CD4-positive, alpha-beta T cell treated with Interleukin-1 beta for 1 hour (primary cell): ENCODE measurements around the gene GLS2.
"Not testable (repeated sequence)": the region's sequence is repeated elsewhere in the genome, so short reads cannot be mapped to it uniquely, and the experiment has no call there.

Experiments used
- DNase-seq, 2 donors: peaks; one replicate each; pipeline ENCODE4 v3.0.0-alpha.2; 2020 to 2022

The GLS2 gene

GRCh38 chr12:56488041-56488955 lies at the start of gene GLS2:
Gene GLS2 (minus strand): TSS chr12:56488161. CDS start chr12:56488118, 43 bp downstream.
- peak; percentile 79 to 83 for DNase-seq

- no peak for DNase-seq
These were observed 49.6 kb upstream of the GLS2 start for GRCh38 chr12:56537546-56537945.

GRCh38 chr12:56530390-56531055 lies 42.6 kb upstream of the GLS2 start:
- no peak for DNase-seq

GRCh38 chr12:56529656-56530055 lies 41.7 kb upstream of the GLS2 start:
- no peak for DNase-seq

GRCh38 chr12:56528846-56529245 lies 40.9 kb upstream of the GLS2 start:
- DNase-seq, result no peak

- DNase-seq, result no peak
These were observed 34.6 kb upstream of the GLS2 start for GRCh38 chr12:56522411-56523193.

GRCh38 chr12:56521590-56522371 lies 33.8 kb upstream of the GLS2 start, which contains the start of gene RBMS2:
Gene RBMS2 (plus strand): TSS chr12:56521820. CDS start chr12:56522024, 204 bp downstream.
- peak; percentile 34 to 60 for DNase-seq

GRCh38 chr12:56521209-56521589 lies 33.2 kb upstream of the GLS2 start:
- DNase-seq, result peak in 1 of 2 donors; percentile 23

- no peak for DNase-seq
These were observed 32.5 kb upstream of the GLS2 start for GRCh38 chr12:56520506-56520905.

- DNase-seq, result no peak
These were observed 32.1 kb upstream of the GLS2 start for GRCh38 chr12:56520048-56520447.

GRCh38 chr12:56518570-56518969 lies 30.6 kb upstream of the GLS2 start:
- DNase-seq, result no peak

GRCh38 chr12:56517854-56518253 lies 29.9 kb upstream of the GLS2 start:
- DNase-seq, result no peak

GRCh38 chr12:56514014-56514318 lies 26.0 kb upstream of the GLS2 start:
- DNase-seq, result not testable (repeated sequence)

- no peak for DNase-seq
These were observed 22.8 kb upstream of the GLS2 start for GRCh38 chr12:56510786-56511185.

- DNase-seq, result not testable (repeated sequence)
These were observed 11.9 kb upstream of the GLS2 start for GRCh38 chr12:56499879-56500278.

- DNase-seq, result not testable (repeated sequence)
These were observed 11.5 kb upstream of the GLS2 start for GRCh38 chr12:56499452-56499851.

GRCh38 chr12:56498126-56498902 lies 10.4 kb upstream of the GLS2 start:
- not testable (repeated sequence) for DNase-seq

GRCh38 chr12:56496704-56497103 lies 8.7 kb upstream of the GLS2 start:
- peak; percentile 23 to 63 for DNase-seq

GRCh38 chr12:56494481-56494880 lies 6.5 kb upstream of the GLS2 start:
- DNase-seq, result not testable (repeated sequence)

- DNase-seq, result not testable (repeated sequence)
These were observed 6.1 kb upstream of the GLS2 start for GRCh38 chr12:56494106-56494415.

- DNase-seq, result not testable (repeated sequence)
These were observed 5.6 kb upstream of the GLS2 start for GRCh38 chr12:56493409-56494105.
